ENCODE results near the gene VTI1A. TPM values are rescaled to one million over a fixed set of nuclear protein-coding genes. Genes with fewer than 3 reads are reported as not detected.
A peak's percentile ranks its signal among the peaks of the same experiment; 100 is the strongest.
"Not testable (repeated sequence)": the region's sequence is repeated elsewhere in the genome, so short reads cannot be mapped to it uniquely, and the experiment has no call there.

VTI1A gene
- 22.7 to 31.1 TPM (median 23.0 TPM) in 3 replicates for total RNA-seq
- long read RNA-seq, full-length matches to known transcripts = 23 of 33 reads
- long read RNA-seq, partial matches to known transcripts = 3 of 33 reads
- long read RNA-seq, other reads (novel, unspliced or antisense) = 7 of 33 reads

- Mint-ChIP-seq H3K36me3 (ENCODE audit: low read depth) (peaks cover 4% of the 10 kb centered on the region), H3K4me1 (ENCODE audit: low read depth) (peaks cover 30% of the 10 kb centered on the region), H3K27me3 (ENCODE audit: low read depth) (no peaks in the 10 kb centered on the region), H3K9me3 (ENCODE audit: low read depth) (no peaks in the 10 kb centered on the region), H3K4me3 (ENCODE audit: unreplicated experiment) (peak within 1 kb of the TSS; percentile 84), H3K27ac (ENCODE audit: unreplicated experiment) (peak within 1 kb of the TSS; percentile 87)
- TF ChIP-seq CTCF (IDR thresholded peaks at IDR 0.05) = peak; percentile 55
- DNase-seq (ENCODE audit: low spot score) = no peak
Observed at GRCh38 chr10:112446855-112447619, at the start of gene VTI1A, which contains the start of gene ZDHHC6. VTI1A (plus strand) TSS chr10:112447215; CDS start chr10:112447374, 159 bp downstream. ZDHHC6 (minus strand) TSS chr10:112446914; CDS start chr10:112445436, 1,478 bp downstream.

- DNase-seq (ENCODE audit: low spot score) = no peak
- Mint-ChIP-seq H3K27me3 (ENCODE audit: low read depth) (peaks cover 6% of the 10 kb centered on the region), H3K36me3 (ENCODE audit: low read depth) (peaks cover 3% of the 10 kb centered on the region)
Observed at GRCh38 chr10:112397592-112397991, 49.4 kb upstream of the VTI1A start.

GRCh38 chr10:112402917-112403316 lies 44.1 kb upstream of the VTI1A start:
- Mint-ChIP-seq H3K4me1 (ENCODE audit: low read depth) (no peaks in the 10 kb centered on the region), H3K27me3 (ENCODE audit: low read depth) (peaks cover 15% of the 10 kb centered on the region), H3K4me3 (ENCODE audit: unreplicated experiment) (no peak overlapping the region), H3K9me3 (ENCODE audit: low read depth) (no peaks in the 10 kb centered on the region), H3K36me3 (ENCODE audit: low read depth) (no peaks in the 10 kb centered on the region), H3K27ac (ENCODE audit: unreplicated experiment) (no peak overlapping the region)
- no peak for TF ChIP-seq CTCF (IDR thresholded peaks at IDR 0.05)
- no peak for DNase-seq (ENCODE audit: low spot score)

More at GRCh38 chr10:112397592-112397991, 49.4 kb upstream of the VTI1A start:
- H3K27ac Mint-ChIP-seq (ENCODE audit: unreplicated experiment) = no peak overlapping the region
- TF ChIP-seq CTCF (IDR thresholded peaks at IDR 0.05) = no peak
- H3K4me3 Mint-ChIP-seq (ENCODE audit: unreplicated experiment) = no peak overlapping the region
- H3K9me3 Mint-ChIP-seq (ENCODE audit: low read depth) = no peaks in the 10 kb centered on the region
- H3K4me1 Mint-ChIP-seq (ENCODE audit: low read depth) = no peaks in the 10 kb centered on the region

GRCh38 chr10:112404617-112405016 lies 42.4 kb upstream of the VTI1A start:
- H3K4me3 Mint-ChIP-seq (ENCODE audit: unreplicated experiment) = no peak overlapping the region
- peaks cover 26% of the 10 kb centered on the region for H3K27me3 Mint-ChIP-seq (ENCODE audit: low read depth)
- no peak for TF ChIP-seq CTCF (IDR thresholded peaks at IDR 0.05)
- no peaks in the 10 kb centered on the region for H3K4me1 Mint-ChIP-seq (ENCODE audit: low read depth)
- no peaks in the 10 kb centered on the region for H3K9me3 Mint-ChIP-seq (ENCODE audit: low read depth)
- H3K27ac Mint-ChIP-seq (ENCODE audit: unreplicated experiment) = no peak overlapping the region
- no peak for DNase-seq (ENCODE audit: low spot score)
- H3K36me3 Mint-ChIP-seq (ENCODE audit: low read depth) = no peaks in the 10 kb centered on the region

GRCh38 chr10:112406806-112407205 lies 40.2 kb upstream of the VTI1A start:
- not testable (repeated sequence) for H3K36me3 Mint-ChIP-seq (ENCODE audit: low read depth); H3K27ac Mint-ChIP-seq (ENCODE audit: unreplicated experiment); H3K4me1 Mint-ChIP-seq (ENCODE audit: low read depth); H3K4me3 Mint-ChIP-seq (ENCODE audit: unreplicated experiment); H3K9me3 Mint-ChIP-seq (ENCODE audit: low read depth); DNase-seq (ENCODE audit: low spot score)
- H3K27me3 Mint-ChIP-seq (ENCODE audit: low read depth) = peaks cover 29% of the 10 kb centered on the region
